ENCODE results near the gene ARID4B. TPM values are rescaled to one million over a fixed set of nuclear protein-coding genes. Genes with fewer than 3 reads are reported as not detected.

The ARID4B gene
- total and polyA plus RNA-seq, 7 donors: 8.1 to 41.7 (median 30.1) TPM

GRCh38 chr1:235147269-235147668 lies 180.7 kb downstream of the ARID4B start:
- Histone ChIP-seq H3K9me3 (no peaks in the 10 kb centered on the region), H3K4me3 (no peak overlapping the region), H3K36me3 (peaks cover 0 to 100% (median 31%) of the 10 kb centered on the region in 4 donors), H3K27me3 (no peaks in the 10 kb centered on the region), H3K4me1 (no peaks in the 10 kb centered on the region), H3K27ac (no peak overlapping the region)
- no peak for DNase-seq
- no peak for TF ChIP-seq CTCF (IDR thresholded peaks at IDR 0.05)
- no peak for TF ChIP-seq POLR2AphosphoS5 (IDR thresholded peaks at IDR 0.05)
- no peak for TF ChIP-seq POLR2A (IDR thresholded peaks at IDR 0.05)
- no peak for TF ChIP-seq EP300 (IDR thresholded peaks at IDR 0.05)
- WGBS, 2 donors: 95 to 96% methylated on average over 4 of the region's 4 CpGs
- intact Hi-C loops (cut with DNase I): no loop called here

GRCh38 chr1:235145639-235146038 lies 182.3 kb downstream of the ARID4B start:
- Histone ChIP-seq H3K36me3 (peaks cover 0 to 100% (median 23%) of the 10 kb centered on the region in 4 donors), H3K4me1 (no peaks in the 10 kb centered on the region), H3K27me3 (no peaks in the 10 kb centered on the region), H3K9me3 (no peaks in the 10 kb centered on the region), H3K27ac (no peak overlapping the region), H3K4me3 (no peak overlapping the region)
- no peak for DNase-seq
- 93 to 94% methylated on average over 6 of the region's 6 CpGs for WGBS, 2 donors
- intact Hi-C loops (cut with DNase I): no loop called here
- TF ChIP-seq POLR2AphosphoS5 (IDR thresholded peaks at IDR 0.05) (no peak), EP300 (IDR thresholded peaks at IDR 0.05) (no peak), POLR2A (IDR thresholded peaks at IDR 0.05) (no peak), CTCF (IDR thresholded peaks at IDR 0.05) (no peak)

DNA sequence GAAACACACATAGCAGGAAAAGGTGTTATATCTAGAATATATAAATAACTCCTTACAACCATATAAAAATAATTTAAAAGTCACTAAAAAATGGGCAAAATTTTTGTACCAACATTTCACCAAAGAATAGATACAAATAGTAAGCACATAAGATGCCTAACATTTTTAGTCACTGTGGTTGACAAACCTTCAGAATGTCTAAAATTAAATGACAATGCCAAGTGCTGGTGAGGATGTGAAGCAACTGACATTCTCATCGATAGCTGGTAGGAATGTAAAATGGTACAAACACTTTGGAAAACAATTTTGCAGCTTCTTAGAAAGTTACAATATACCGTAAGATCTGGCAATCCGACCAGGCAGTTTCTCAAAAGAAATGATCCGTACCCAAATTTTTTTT lies 185.0 kb downstream of the ARID4B start:
- 84 to 97% methylated on average over 4 of the region's 4 CpGs for WGBS, 2 donors
- intact Hi-C loops (cut with DNase I): no loop called here
- Histone ChIP-seq H3K4me3 (no peak overlapping the region), H3K36me3 (peaks cover 0 to 98% (median 23%) of the 10 kb centered on the region in 4 donors), H3K27me3 (no peaks in the 10 kb centered on the region), H3K9me3 (no peaks in the 10 kb centered on the region), H3K4me1 (no peaks in the 10 kb centered on the region), H3K27ac (no peak overlapping the region)
- no peak for DNase-seq
- no peak for TF ChIP-seq POLR2A (IDR thresholded peaks at IDR 0.05)
- no peak for TF ChIP-seq POLR2AphosphoS5 (IDR thresholded peaks at IDR 0.05)
- no peak for TF ChIP-seq EP300 (IDR thresholded peaks at IDR 0.05)
- TF ChIP-seq CTCF (IDR thresholded peaks at IDR 0.05): no peak

DNA sequence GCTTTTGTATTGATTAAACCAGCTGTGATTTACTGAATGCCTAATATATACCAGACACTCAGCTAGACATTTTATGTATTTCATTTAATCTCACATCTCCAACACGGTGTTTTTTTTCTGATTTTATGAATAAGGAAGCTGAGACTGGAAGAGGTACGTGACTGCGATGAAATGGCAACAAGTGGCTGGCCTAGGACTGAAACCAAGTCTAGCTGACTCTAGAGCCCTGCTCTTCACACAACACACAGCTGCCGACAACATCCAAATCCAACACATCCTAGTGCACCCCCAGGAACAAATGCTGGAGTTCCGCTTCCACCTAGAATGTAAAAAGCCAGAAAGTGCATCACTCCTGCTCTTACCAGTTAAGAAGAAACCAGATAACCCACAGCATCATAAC lies 188.7 kb downstream of the ARID4B start:
- no peak overlapping the region for H3K4me3 ChIP-seq
- WGBS, 2 donors: 95 to 96% methylated on average over 5 of the region's 5 CpGs
- intact Hi-C loops (cut with DNase I): no loop called here
- H3K4me1 ChIP-seq: no peaks in the 10 kb centered on the region
- no peak overlapping the region for H3K27ac ChIP-seq
- no peak for DNase-seq
- H3K27me3 ChIP-seq: no peaks in the 10 kb centered on the region
- no peaks in the 10 kb centered on the region for H3K9me3 ChIP-seq
- H3K36me3 ChIP-seq: peaks cover 0 to 98% (median 37%) of the 10 kb centered on the region in 4 donors
- TF ChIP-seq POLR2AphosphoS5 (IDR thresholded peaks at IDR 0.05) (no peak), POLR2A (IDR thresholded peaks at IDR 0.05) (no peak), EP300 (IDR thresholded peaks at IDR 0.05) (no peak), CTCF (IDR thresholded peaks at IDR 0.05) (no peak)

GRCh38 chr1:235138821-235139220 lies 189.2 kb downstream of the ARID4B start:
- TF ChIP-seq POLR2A (IDR thresholded peaks at IDR 0.05): no peak
- no peak for TF ChIP-seq CTCF (IDR thresholded peaks at IDR 0.05)
- TF ChIP-seq POLR2AphosphoS5 (IDR thresholded peaks at IDR 0.05): no peak
- no peak for TF ChIP-seq EP300 (IDR thresholded peaks at IDR 0.05)
- intact Hi-C loops (cut with DNase I): no loop called here
- Histone ChIP-seq H3K4me1 (no peaks in the 10 kb centered on the region), H3K27ac (no peak overlapping the region), H3K36me3 (peaks cover 0 to 98% (median 38%) of the 10 kb centered on the region in 4 donors), H3K4me3 (no peak overlapping the region), H3K9me3 (no peaks in the 10 kb centered on the region), H3K27me3 (no peaks in the 10 kb centered on the region)
- no peak for DNase-seq
- 67 to 83% methylated on average over 2 of the region's 2 CpGs for WGBS, 2 donors

Measured in sigmoid colon (tissue), 7 donors.